HG02973 (cell line): ENCODE data around the gene SLC35G2.
"Not testable (repeated sequence)": the region's sequence is repeated elsewhere in the genome, so short reads cannot be mapped to it uniquely, and the experiment has no call there.

ENCODE experiments used
- ATAC-seq: cut with Tn5 transposase; IDR thresholded peaks from one replicate; pipeline ENCODE4 v1.9.1; 2021; ENCODE audit warnings: moderate library complexity; ENCODE audit not compliant: unreplicated experiment

Gene SLC35G2

GRCh38 chr3:136885357-136886213 lies 66.7 kb downstream of the SLC35G2 start:
- ATAC-seq: no peak

- no peak for ATAC-seq
Measured at GRCh38 chr3:136889947-136890346, 71.0 kb downstream of the SLC35G2 start.

GRCh38 chr3:136891934-136892855 lies 73.3 kb downstream of the SLC35G2 start:
- ATAC-seq: no peak

GRCh38 chr3:136893848-136894443 lies 75.0 kb downstream of the SLC35G2 start:
- no peak for ATAC-seq

- not testable (repeated sequence) for ATAC-seq
Measured at GRCh38 chr3:136897171-136897570, 78.2 kb downstream of the SLC35G2 start.

- no peak for ATAC-seq
Measured at GRCh38 chr3:136898549-136898948, 79.6 kb downstream of the SLC35G2 start.

- ATAC-seq: no peak
Measured at GRCh38 chr3:136898954-136899353, 80.0 kb downstream of the SLC35G2 start.

GRCh38 chr3:136899622-136900158 lies 80.8 kb downstream of the SLC35G2 start:
- ATAC-seq: no peak

- not testable (repeated sequence) for ATAC-seq
Measured at GRCh38 chr3:136900694-136901093, 81.8 kb downstream of the SLC35G2 start.

- ATAC-seq: no peak
Measured at GRCh38 chr3:136901391-136901790, 82.5 kb downstream of the SLC35G2 start.

- ATAC-seq: not testable (repeated sequence)
Measured at GRCh38 chr3:136902530-136902929, 83.6 kb downstream of the SLC35G2 start.

GRCh38 chr3:136903899-136904298 lies 85.0 kb downstream of the SLC35G2 start:
- ATAC-seq: no peak

- ATAC-seq: no peak
Measured at GRCh38 chr3:136904746-136905145, 85.8 kb downstream of the SLC35G2 start.
